ENCODE measurements around the gene PLCB1.

- no peak for TF ChIP-seq CTCF (IDR thresholded peaks at IDR 0.05)
- no peak for TF ChIP-seq POLR2A (IDR thresholded peaks at IDR 0.05)
These were observed 159.8 kb downstream of the PLCB1 start for GRCh38 chr20:8291873-8292272.

Measured in breast epithelium (tissue), 3 donors.